Liver (tissue), 9 donors: ENCODE data around the gene MRGPRX2. TPM values are rescaled to one million over a fixed set of nuclear protein-coding genes. Genes with fewer than 3 reads are reported as not detected.

Experiments used
- DNase-seq: peaks from one replicate; pipeline ENCODE4 v3.0.0-alpha.2; 2017; ENCODE audit warnings: low spot score
- H3K27ac ChIP-seq, 2 donors: one replicate each; pipeline ENCODE4 v1.7.0; 2013; ENCODE audit warnings: inconsistent platforms in 2 of 2, low read length in 2 of 2, control low read depth in 1 of 2, low read depth in 1 of 2, mild to moderate bottlenecking in 1 of 2
- H3K27me3 ChIP-seq, 4 donors: one replicate each; pipeline versions ENCODE4 v1.6.1 to v1.7.0; 2013; ENCODE audit warnings: low read length in 3 of 4, inconsistent platforms in 1 of 4, mild to moderate bottlenecking in 1 of 4, moderate library complexity in 1 of 4; ENCODE audit not compliant: control insufficient read depth in 4 of 4, insufficient read depth in 4 of 4
- H3K36me3 ChIP-seq, 4 donors: one replicate each; pipeline versions ENCODE4 v1.6.1 to v1.7.0; 2013; ENCODE audit warnings: low read length in 3 of 4, mild to moderate bottlenecking in 3 of 4, low read depth in 1 of 4, moderate library complexity in 1 of 4; ENCODE audit not compliant: control insufficient read depth in 4 of 4, insufficient read depth in 3 of 4
- H3K4me1 ChIP-seq, 4 donors: one replicate each; pipeline versions ENCODE4 v1.6.1 to v1.7.0; 2013; ENCODE audit warnings: low read length in 3 of 4, mild to moderate bottlenecking in 3 of 4, moderate library complexity in 1 of 4; ENCODE audit not compliant: control insufficient read depth in 4 of 4, insufficient read depth in 4 of 4
- H3K4me3 ChIP-seq, 3 donors: one replicate each; pipeline versions ENCODE4 v1.6.1 to v1.7.0; 2013; ENCODE audit warnings: low read length in 3 of 3, control low read depth in 1 of 3, low read depth in 1 of 3, mild to moderate bottlenecking in 1 of 3
- H3K9ac ChIP-seq, 2 donors: one replicate each; pipeline ENCODE4 v1.7.0; 2013; ENCODE audit warnings: low read length in 2 of 2, mild to moderate bottlenecking in 2 of 2, moderate library complexity in 2 of 2, control low read depth in 1 of 2, low read depth in 1 of 2
- H3K9me3 ChIP-seq, 4 donors: one replicate each; pipeline versions ENCODE4 v1.6.1 to v1.7.0; 2013; ENCODE audit warnings: low read length in 3 of 4; ENCODE audit not compliant: control insufficient read depth in 4 of 4
- EGR1 ChIP-seq, 2 donors: IDR thresholded peaks; 2 replicates each; pipeline ENCODE4 v1.6.1; 2016 to 2018; ENCODE audit warnings: antibody characterized with exemption in 2 of 2, low read depth in 2 of 2
- FOXA1 ChIP-seq: IDR thresholded peaks from 2 replicates; pipeline ENCODE4 v1.6.1; 2016; ENCODE audit warnings: antibody characterized with exemption
- FOXA2 ChIP-seq: IDR thresholded peaks from 2 replicates; pipeline ENCODE4 v1.6.1; 2016; ENCODE audit warnings: antibody characterized with exemption
- GABPA ChIP-seq, 2 donors: IDR thresholded peaks in 1 of 2; conservative IDR thresholded peaks in 1 of 2; 2 replicates each; pipeline ENCODE4 v1.6.1; 2016; ENCODE audit warnings: antibody characterized with exemption in 2 of 2, mild to moderate bottlenecking in 1 of 2, moderate library complexity in 1 of 2
- HNF4A ChIP-seq, 2 donors: conservative IDR thresholded peaks; 2 replicates each; pipeline ENCODE4 v1.6.1; 2016; ENCODE audit warnings: antibody characterized with exemption in 2 of 2, mild to moderate bottlenecking in 2 of 2
- HNF4G ChIP-seq: IDR thresholded peaks from 2 replicates; pipeline ENCODE4 v1.6.1; 2016; ENCODE audit warnings: antibody characterized with exemption
- JUND ChIP-seq, 2 donors: IDR thresholded peaks; 2 replicates each; pipeline ENCODE4 v1.6.1; 2016; ENCODE audit warnings: antibody characterized with exemption in 2 of 2
- MAX ChIP-seq: IDR thresholded peaks from 2 replicates; pipeline ENCODE4 v1.6.1; 2016; ENCODE audit warnings: antibody characterized with exemption
- NR2F2 ChIP-seq: IDR thresholded peaks from 2 replicates; pipeline ENCODE4 v1.6.1; 2016; ENCODE audit warnings: antibody characterized with exemption
- REST ChIP-seq: IDR thresholded peaks from 2 replicates; pipeline ENCODE4 v1.6.1; 2016; ENCODE audit warnings: antibody characterized with exemption, mild to moderate bottlenecking
- RXRA ChIP-seq, 2 donors: IDR thresholded peaks; 2 replicates each; pipeline ENCODE4 v1.6.1; 2017 to 2018; ENCODE audit warnings: antibody characterized with exemption in 2 of 2, mild to moderate bottlenecking in 1 of 2
- SP1 ChIP-seq: IDR thresholded peaks from 2 replicates; pipeline ENCODE4 v1.6.1; 2018; ENCODE audit warnings: antibody characterized with exemption, mild to moderate bottlenecking
- TAF1 ChIP-seq: conservative IDR thresholded peaks from 2 replicates; pipeline ENCODE4 v1.6.1; 2016; ENCODE audit warnings: antibody characterized with exemption, mild to moderate bottlenecking
- polyA plus RNA-seq, 2 donors: library from polyadenylated mRNA; stranded (reverse) in 1 of 2; unstranded in 1 of 2; fragments of 200-250 nt in 1 of 2; fragments of >200 nt in 1 of 2; fragmentation: Nextera tagmentation in 1 of 2; extraction: Ambion mirVana in 1 of 2; gene quantifications; one replicate each; pipeline versions ENCODE4 v1.2.1 to v1.2.3, GENCODE V29; 2013 to 2015
- total RNA-seq, 2 donors: library from RNA; depleted of rRNA; stranded (reverse); fragments of >200 nt; gene quantifications; one replicate each; pipeline ENCODE4 v1.2.3, GENCODE V29; 2014
- TF ChIP-seq, protein P1 (sequence below): IDR thresholded peaks from 2 replicates; pipeline ENCODE4 v1.6.1; 2016; ENCODE audit warnings: antibody characterized with exemption
- TF ChIP-seq, protein P2 (sequence below): IDR thresholded peaks from 2 replicates; pipeline ENCODE4 v1.6.1; 2016; ENCODE audit warnings: antibody characterized with exemption
- donor health status: healthy.
- donor health status: healthy.
- donor health status: healthy.
- donor health status: healthy.
- donor health status: healthy.

Gene MRGPRX2
- total and polyA plus RNA-seq, 4 donors: not detected

GRCh38 chr11:19013181-19013857 lies 47.2 kb downstream of the MRGPRX2 start (continued):
- TF ChIP-seq REST: no peak
- no peak for TF ChIP-seq HNF4A (conservative IDR thresholded peaks at IDR 0.05)
- TF ChIP-seq HNF4G: no peak

DNA sequence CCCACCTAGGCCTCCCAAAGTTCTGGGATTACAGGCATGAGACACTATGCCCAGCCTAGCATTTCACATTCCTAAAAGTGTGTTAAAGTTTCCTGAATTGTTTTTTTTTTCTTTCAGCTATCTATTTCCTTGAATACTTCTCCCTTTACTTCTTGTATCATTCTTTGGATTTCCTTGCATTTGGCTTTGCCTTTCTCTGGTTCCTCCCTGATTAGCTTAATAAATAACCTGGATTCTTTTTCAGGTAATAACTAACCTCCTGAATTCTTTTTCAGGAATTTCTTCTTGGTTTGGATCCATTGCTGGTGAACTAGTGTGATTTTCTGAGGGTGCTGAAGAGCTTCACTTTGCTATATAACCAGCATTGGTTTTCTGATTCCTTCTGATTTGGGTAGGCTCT lies 47.9 kb downstream of the MRGPRX2 start:
- TF ChIP-seq EGR1 (IDR thresholded peaks at IDR 0.05; ENCODE audit: low read depth in 2 of 2) (no peak), RXRA (IDR thresholded peaks at IDR 0.05) (no peak), NR2F2 (no peak), REST (no peak), SP1 (no peak), FOXA2 (no peak), FOXA1 (no peak), TAF1 (no peak), JUND (IDR thresholded peaks at IDR 0.05) (no peak), GABPA (IDR thresholded peaks at IDR 0.05 in 1 of 2, conservative IDR thresholded peaks at IDR 0.05 in 1 of 2) (no peak), MAX (no peak)
- TF ChIP-seq, protein P1, sequence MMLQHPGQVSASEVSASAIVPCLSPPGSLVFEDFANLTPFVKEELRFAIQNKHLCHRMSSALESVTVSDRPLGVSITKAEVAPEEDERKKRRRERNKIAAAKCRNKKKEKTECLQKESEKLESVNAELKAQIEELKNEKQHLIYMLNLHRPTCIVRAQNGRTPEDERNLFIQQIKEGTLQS: no peak
- TF ChIP-seq, protein P2, sequence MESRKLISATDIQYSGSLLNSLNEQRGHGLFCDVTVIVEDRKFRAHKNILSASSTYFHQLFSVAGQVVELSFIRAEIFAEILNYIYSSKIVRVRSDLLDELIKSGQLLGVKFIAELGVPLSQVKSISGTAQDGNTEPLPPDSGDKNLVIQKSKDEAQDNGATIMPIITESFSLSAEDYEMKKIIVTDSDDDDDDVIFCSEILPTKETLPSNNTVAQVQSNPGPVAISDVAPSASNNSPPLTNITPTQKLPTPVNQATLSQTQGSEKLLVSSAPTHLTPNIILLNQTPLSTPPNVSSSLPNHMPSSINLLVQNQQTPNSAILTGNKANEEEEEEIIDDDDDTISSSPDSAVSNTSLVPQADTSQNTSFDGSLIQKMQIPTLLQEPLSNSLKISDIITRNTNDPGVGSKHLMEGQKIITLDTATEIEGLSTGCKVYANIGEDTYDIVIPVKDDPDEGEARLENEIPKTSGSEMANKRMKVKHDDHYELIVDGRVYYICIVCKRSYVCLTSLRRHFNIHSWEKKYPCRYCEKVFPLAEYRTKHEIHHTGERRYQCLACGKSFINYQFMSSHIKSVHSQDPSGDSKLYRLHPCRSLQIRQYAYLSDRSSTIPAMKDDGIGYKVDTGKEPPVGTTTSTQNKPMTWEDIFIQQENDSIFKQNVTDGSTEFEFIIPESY: no peak
- no peak for DNase-seq
- H3K9me3 ChIP-seq: no peaks in the 10 kb centered on the region
- no peak overlapping the region for H3K4me3 ChIP-seq
- H3K27me3 ChIP-seq: no peaks in the 10 kb centered on the region
- H3K9ac ChIP-seq: no peak overlapping the region
- no peaks in the 10 kb centered on the region for H3K36me3 ChIP-seq
- no peak overlapping the region for H3K27ac ChIP-seq
- H3K4me1 ChIP-seq: no peaks in the 10 kb centered on the region

Other genes starting within 250 kb of the MRGPRX2 start
- not detected for gene MRGPRX1, start 121.3 kb downstream of the MRGPRX2 start, total RNA-seq
- not detected for gene MRGPRX1, start 121.3 kb downstream of the MRGPRX2 start, polyA plus RNA-seq
- gene ZDHHC13, start 56.5 kb upstream of the MRGPRX2 start, total RNA-seq: 1 to 10 TPM; 3.9 to 8.2 TPM
- gene ZDHHC13, start 56.5 kb upstream of the MRGPRX2 start, polyA plus RNA-seq: 1 to 10 TPM; 1.2 to 1.5 TPM
- under 1 TPM in 1 of 2 donors, not detected in 1; 0.08 TPM for gene CSRP3, start 141.3 kb upstream of the MRGPRX2 start, total RNA-seq
- not detected for gene CSRP3, start 141.3 kb upstream of the MRGPRX2 start, polyA plus RNA-seq
- gene E2F8, start 180.2 kb upstream of the MRGPRX2 start, total RNA-seq: 1 to 10 TPM in 1 of 2 donors, not detected in 1; 9.6 TPM
- gene E2F8, start 180.2 kb upstream of the MRGPRX2 start, polyA plus RNA-seq: under 1 TPM; 0.14 to 0.66 TPM